ENCODE data around the gene CACNA2D3. TPM values are rescaled to one million over a fixed set of nuclear protein-coding genes. Genes with fewer than 3 reads are reported as not detected.

CACNA2D3 gene
- total and polyA plus RNA-seq, 9 donors = 1.4 to 3.1 (median 2.3) TPM

GRCh38 chr3:54845551-54845950 is 723.2 kb downstream of the CACNA2D3 start:
- H3K27ac ChIP-seq (ENCODE audit: low read length) = no peak overlapping the region
- H3K4me1 ChIP-seq (ENCODE audit: control insufficient read depth, insufficient read depth, low read length) = no peaks in the 10 kb centered on the region
- H3K27me3 ChIP-seq (ENCODE audit: control insufficient read depth, insufficient read depth, low read length) = no peaks in the 10 kb centered on the region
- DNase-seq = no peak
- no peak overlapping the region for H3K4me3 ChIP-seq (ENCODE audit: low read length)
- no peaks in the 10 kb centered on the region for H3K36me3 ChIP-seq (ENCODE audit: control insufficient read depth, insufficient read depth, low read length)
- H3K9me3 ChIP-seq (replicated peaks; ENCODE audit: control insufficient read depth, low read depth, low read length) = no peaks in the 10 kb centered on the region
- 65% methylated on average over 4 of the region's 5 CpGs for WGBS (ENCODE audit: insufficient coverage)

- H3K4me3 ChIP-seq (ENCODE audit: low read length) = no peak overlapping the region
- WGBS (ENCODE audit: insufficient coverage) = 33% methylated on average over 1 of the region's 4 CpGs
- H3K27me3 ChIP-seq (ENCODE audit: control insufficient read depth, insufficient read depth, low read length) = no peaks in the 10 kb centered on the region
- no peaks in the 10 kb centered on the region for H3K36me3 ChIP-seq (ENCODE audit: control insufficient read depth, insufficient read depth, low read length)
- DNase-seq = no peak
- no peak overlapping the region for H3K27ac ChIP-seq (ENCODE audit: low read length)
- H3K9me3 ChIP-seq (replicated peaks; ENCODE audit: control insufficient read depth, low read depth, low read length) = no peaks in the 10 kb centered on the region
- H3K4me1 ChIP-seq (ENCODE audit: control insufficient read depth, insufficient read depth, low read length) = no peaks in the 10 kb centered on the region
These were observed 723.8 kb downstream of the CACNA2D3 start for GRCh38 chr3:54846119-54846518.

- Histone ChIP-seq H3K27me3 (ENCODE audit: control insufficient read depth, insufficient read depth, low read length) (no peaks in the 10 kb centered on the region), H3K36me3 (ENCODE audit: control insufficient read depth, insufficient read depth, low read length) (no peaks in the 10 kb centered on the region), H3K4me1 (ENCODE audit: control insufficient read depth, insufficient read depth, low read length) (no peaks in the 10 kb centered on the region), H3K27ac (ENCODE audit: low read length) (no peak overlapping the region), H3K4me3 (ENCODE audit: low read length) (no peak overlapping the region), H3K9me3 (replicated peaks; ENCODE audit: control insufficient read depth, low read depth, low read length) (no peaks in the 10 kb centered on the region)
- WGBS (ENCODE audit: insufficient coverage) = no CpG with 5 or more reads among the region's 4 CpGs
- DNase-seq = no peak
These were observed 725.0 kb downstream of the CACNA2D3 start for GRCh38 chr3:54847361-54847760.

- no peaks in the 10 kb centered on the region for H3K27me3 ChIP-seq (ENCODE audit: control insufficient read depth, insufficient read depth, low read length)
- WGBS (ENCODE audit: insufficient coverage) = no CpG with 5 or more reads among the region's 4 CpGs
These were observed 727.0 kb downstream of the CACNA2D3 start for GRCh38 chr3:54849360-54849759.

GRCh38 chr3:54850484-54851018 is 728.2 kb downstream of the CACNA2D3 start:
- DNase-seq = no peak
- H3K4me1 ChIP-seq (ENCODE audit: control insufficient read depth, insufficient read depth, low read length) = peaks cover 4% of the 10 kb centered on the region
- 25% methylated on average over 1 of the region's 2 CpGs for WGBS (ENCODE audit: insufficient coverage)

More at GRCh38 chr3:54849360-54849759, 727.0 kb downstream of the CACNA2D3 start:
- no peaks in the 10 kb centered on the region for H3K36me3 ChIP-seq (ENCODE audit: control insufficient read depth, insufficient read depth, low read length)
- no peak for DNase-seq
- no peak overlapping the region for H3K27ac ChIP-seq (ENCODE audit: low read length)
- no peaks in the 10 kb centered on the region for H3K9me3 ChIP-seq (replicated peaks; ENCODE audit: control insufficient read depth, low read depth, low read length)
- peaks cover 4% of the 10 kb centered on the region for H3K4me1 ChIP-seq (ENCODE audit: control insufficient read depth, insufficient read depth, low read length)
- no peak overlapping the region for H3K4me3 ChIP-seq (ENCODE audit: low read length)

GRCh38 chr3:54853573-54854404 is 731.4 kb downstream of the CACNA2D3 start:
- DNase-seq = peak; percentile 70
- no peaks in the 10 kb centered on the region for H3K9me3 ChIP-seq (replicated peaks; ENCODE audit: control insufficient read depth, low read depth, low read length)
- no peak overlapping the region for H3K4me3 ChIP-seq (ENCODE audit: low read length)
- no peaks in the 10 kb centered on the region for H3K36me3 ChIP-seq (ENCODE audit: control insufficient read depth, insufficient read depth, low read length)
- WGBS (ENCODE audit: insufficient coverage) = 16% methylated on average over 18 of the region's 20 CpGs
- H3K4me1 ChIP-seq (ENCODE audit: control insufficient read depth, insufficient read depth, low read length) = peaks cover 21% of the 10 kb centered on the region
- H3K27ac ChIP-seq (ENCODE audit: low read length) = no peak overlapping the region
- no peaks in the 10 kb centered on the region for H3K27me3 ChIP-seq (ENCODE audit: control insufficient read depth, insufficient read depth, low read length)

More at GRCh38 chr3:54850484-54851018, 728.2 kb downstream of the CACNA2D3 start:
- Histone ChIP-seq H3K27ac (ENCODE audit: low read length) (no peak overlapping the region), H3K4me3 (ENCODE audit: low read length) (no peak overlapping the region), H3K36me3 (ENCODE audit: control insufficient read depth, insufficient read depth, low read length) (no peaks in the 10 kb centered on the region), H3K9me3 (replicated peaks; ENCODE audit: control insufficient read depth, low read depth, low read length) (no peaks in the 10 kb centered on the region), H3K27me3 (ENCODE audit: control insufficient read depth, insufficient read depth, low read length) (no peaks in the 10 kb centered on the region)

- Histone ChIP-seq H3K36me3 (ENCODE audit: control insufficient read depth, insufficient read depth, low read length) (no peaks in the 10 kb centered on the region), H3K4me3 (ENCODE audit: low read length) (no peak overlapping the region), H3K4me1 (ENCODE audit: control insufficient read depth, insufficient read depth, low read length) (peaks cover 31% of the 10 kb centered on the region), H3K9me3 (replicated peaks; ENCODE audit: control insufficient read depth, low read depth, low read length) (no peaks in the 10 kb centered on the region), H3K27ac (ENCODE audit: low read length) (no peak overlapping the region), H3K27me3 (ENCODE audit: control insufficient read depth, insufficient read depth, low read length) (no peaks in the 10 kb centered on the region)
- DNase-seq = peak; percentile 39
- 83% methylated on average over 1 of the region's 1 CpG for WGBS (ENCODE audit: insufficient coverage)
These were observed 733.9 kb downstream of the CACNA2D3 start for GRCh38 chr3:54856271-54856670.

- 65% methylated on average over 3 of the region's 3 CpGs for WGBS (ENCODE audit: insufficient coverage)
These were observed 735.0 kb downstream of the CACNA2D3 start for GRCh38 chr3:54857343-54857742.

GRCh38 chr3:54858093-54858785 is 735.9 kb downstream of the CACNA2D3 start:
- Histone ChIP-seq H3K4me3 (ENCODE audit: low read length) (no peak overlapping the region), H3K9me3 (replicated peaks; ENCODE audit: control insufficient read depth, low read depth, low read length) (no peaks in the 10 kb centered on the region), H3K36me3 (ENCODE audit: control insufficient read depth, insufficient read depth, low read length) (no peaks in the 10 kb centered on the region), H3K4me1 (ENCODE audit: control insufficient read depth, insufficient read depth, low read length) (peaks cover 35% of the 10 kb centered on the region), H3K27me3 (ENCODE audit: control insufficient read depth, insufficient read depth, low read length) (no peaks in the 10 kb centered on the region), H3K27ac (ENCODE audit: low read length) (no peak overlapping the region)
- 34% methylated on average over 2 of the region's 4 CpGs for WGBS (ENCODE audit: insufficient coverage)
- DNase-seq = no peak

More at GRCh38 chr3:54857343-54857742, 735.0 kb downstream of the CACNA2D3 start:
- H3K4me3 ChIP-seq (ENCODE audit: low read length) = no peak overlapping the region
- no peaks in the 10 kb centered on the region for H3K9me3 ChIP-seq (replicated peaks; ENCODE audit: control insufficient read depth, low read depth, low read length)
- H3K4me1 ChIP-seq (ENCODE audit: control insufficient read depth, insufficient read depth, low read length) = peaks cover 35% of the 10 kb centered on the region
- no peaks in the 10 kb centered on the region for H3K36me3 ChIP-seq (ENCODE audit: control insufficient read depth, insufficient read depth, low read length)
- DNase-seq = no peak
- no peak overlapping the region for H3K27ac ChIP-seq (ENCODE audit: low read length)
- no peaks in the 10 kb centered on the region for H3K27me3 ChIP-seq (ENCODE audit: control insufficient read depth, insufficient read depth, low read length)

GRCh38 chr3:54859184-54859583 is 736.8 kb downstream of the CACNA2D3 start:
- no peaks in the 10 kb centered on the region for H3K27me3 ChIP-seq (ENCODE audit: control insufficient read depth, insufficient read depth, low read length)
- no peak for DNase-seq
- H3K4me3 ChIP-seq (ENCODE audit: low read length) = no peak overlapping the region
- H3K4me1 ChIP-seq (ENCODE audit: control insufficient read depth, insufficient read depth, low read length) = peaks cover 32% of the 10 kb centered on the region
- no CpG with 5 or more reads among the region's 3 CpGs for WGBS (ENCODE audit: insufficient coverage)
- H3K27ac ChIP-seq (ENCODE audit: low read length) = no peak overlapping the region
- no peaks in the 10 kb centered on the region for H3K9me3 ChIP-seq (replicated peaks; ENCODE audit: control insufficient read depth, low read depth, low read length)
- H3K36me3 ChIP-seq (ENCODE audit: control insufficient read depth, insufficient read depth, low read length) = no peaks in the 10 kb centered on the region

All from muscle of leg (tissue), 11 donors.